Fibroblast of pulmonary artery (primary cell): ENCODE measurements around the gene SAFB2.

Experiments
- DNase-seq: peaks from one replicate; pipeline ENCODE4 v3.0.0-alpha.2; 2010; ENCODE audit warnings: low read depth
- H3K4me3 ChIP-seq: replicated peaks from 2 replicates; pipeline ENCODE4 v1.5.1; 2011; ENCODE audit warnings: low read depth, mild to moderate bottlenecking, control low read depth, low read length, moderate library complexity
- CTCF ChIP-seq: IDR thresholded peaks from 2 replicates; pipeline ENCODE4 v1.5.1; 2011; ENCODE audit warnings: mild to moderate bottlenecking, control low read depth, low read length, inconsistent platforms; ENCODE audit errors: missing control alignments

The SAFB2 gene

GRCh38 chr19:5590865-5591154, 31.8 kb downstream of the SAFB2 start:
- no peak overlapping the region for H3K4me3 ChIP-seq
- no peak for TF ChIP-seq CTCF
- DNase-seq, result no peak

GRCh38 chr19:5590151-5590864, 32.3 kb downstream of the SAFB2 start:
- no peak for DNase-seq
- no peak for TF ChIP-seq CTCF

DNA sequence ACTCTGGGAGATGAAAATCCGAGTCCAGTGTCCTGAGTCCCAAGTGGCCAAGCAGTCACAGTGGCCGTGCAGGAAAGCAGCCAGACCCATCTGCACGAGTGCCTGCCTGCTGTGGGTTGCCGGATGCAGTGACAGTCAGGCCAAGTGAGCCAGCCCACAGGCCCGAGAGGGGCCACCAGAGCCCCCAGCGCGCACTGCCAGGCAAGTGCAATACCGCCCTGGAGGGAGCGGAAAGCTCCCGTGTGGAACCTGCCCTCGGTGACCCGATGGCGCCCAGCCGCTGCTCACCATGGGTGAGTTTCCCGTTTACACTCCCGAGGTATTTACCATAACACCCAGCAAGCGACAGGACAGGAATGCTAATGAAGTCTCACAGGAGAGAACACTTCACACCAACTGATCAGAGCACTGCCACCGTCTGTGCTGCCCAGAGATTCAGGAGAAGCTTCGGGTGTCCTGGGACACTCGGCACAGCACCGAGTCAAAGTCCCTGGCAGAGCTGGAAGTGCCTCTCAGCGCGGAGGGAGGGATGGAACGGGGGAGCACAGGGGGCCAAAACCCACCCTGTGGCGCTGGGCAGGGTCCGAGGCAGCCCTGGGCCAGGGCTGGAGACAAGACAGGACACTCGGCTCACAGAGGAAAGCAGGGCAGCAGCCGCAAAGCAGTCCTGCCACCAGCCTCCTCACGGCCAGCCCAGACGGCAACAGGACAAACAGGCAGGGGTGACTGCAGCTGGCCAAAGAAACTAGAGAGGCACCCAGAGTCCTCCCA, 33.5 kb downstream of the SAFB2 start:
- DNase-seq, result no peak
- no peak overlapping the region for H3K4me3 ChIP-seq

More at GRCh38 chr19:5590151-5590864, 32.3 kb downstream of the SAFB2 start:
- no peak overlapping the region for H3K4me3 ChIP-seq

DNA sequence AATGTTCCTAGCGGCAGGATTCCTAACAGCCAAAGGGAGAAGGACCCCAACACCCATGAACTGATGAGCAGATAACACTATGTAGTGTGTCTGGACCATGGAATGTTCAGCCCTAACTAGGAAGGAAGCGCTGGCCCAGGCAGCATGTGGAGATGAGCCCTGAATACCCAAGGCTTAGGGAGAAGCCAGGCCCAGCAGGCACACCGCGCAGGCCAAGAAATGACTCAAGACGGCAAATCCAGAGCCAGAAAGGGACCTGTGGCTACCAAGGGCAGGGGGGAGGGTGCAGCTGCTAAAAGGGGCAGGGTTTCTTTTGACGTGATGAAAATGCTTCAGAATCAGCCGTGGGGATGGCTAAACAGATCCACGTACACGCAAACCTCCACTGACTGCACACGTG, 34.1 kb downstream of the SAFB2 start:
- DNase-seq, result no peak
- no peak overlapping the region for H3K4me3 ChIP-seq
- TF ChIP-seq CTCF, result no peak

More for the DNA sequence above, 33.5 kb downstream of the SAFB2 start:
- TF ChIP-seq CTCF, result no peak

DNA sequence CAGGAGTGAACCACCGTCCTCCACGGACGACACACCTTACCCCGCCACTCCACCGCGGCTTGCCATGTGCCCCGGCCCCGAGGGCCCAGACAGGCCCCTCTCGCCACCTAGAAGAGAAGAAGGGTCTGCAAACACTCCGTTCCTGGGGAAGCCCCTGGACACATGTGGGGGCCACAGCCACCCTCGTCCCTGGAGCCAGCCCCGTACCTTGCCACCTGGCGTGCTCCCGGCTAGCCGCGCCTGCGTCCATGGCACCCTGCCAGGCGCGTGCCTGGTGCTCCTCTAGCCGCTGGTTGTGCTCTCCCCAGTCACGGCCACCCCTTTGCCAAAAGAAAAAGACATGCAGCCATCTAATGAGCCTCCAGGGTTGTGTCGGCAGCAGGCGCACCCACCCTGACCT, 34.9 kb downstream of the SAFB2 start:
- no peak for DNase-seq
- H3K4me3 ChIP-seq, result no peak overlapping the region
- TF ChIP-seq CTCF, result no peak

GRCh38 chr19:5587071-5587455, 35.5 kb downstream of the SAFB2 start:
- no peak for TF ChIP-seq CTCF
- H3K4me3 ChIP-seq, result no peak overlapping the region
- DNase-seq, result no peak
